HCT116 (cell line): ENCODE data around the gene ADD2. TPM values are rescaled to one million over a fixed set of nuclear protein-coding genes. Genes with fewer than 3 reads are reported as not detected.

Experiments used
- ATAC-seq: fragments of 200-7000 bp; cut with Tn5 transposase; 2 replicates; pipeline ENCODE4 v1.9.1; 2020; ENCODE audit warnings: mild to moderate bottlenecking, moderate library complexity
- BruUV-seq: library from RNA; stranded (reverse); fragments of 400-500 nt; replicated peaks from 2 replicates; lab custom pipeline; 2021; lab: Mats Ljungman, UMichigan
- CTCF ChIA-PET: fragments of 300-600 bp; sonication (Branson Sonifier 250); formaldehyde crosslinking; loops from one replicate; lab custom pipeline; 2021; ENCODE audit warnings: antibody characterized with exemption; lab: Charles Lee
- POLR2A ChIA-PET: fragments of 300-600, 350-600 bp; sonication (Branson Sonifier 250); formaldehyde crosslinking; loops from one replicate; lab custom pipeline; 2021; ENCODE audit warnings: antibody characterized with exemption; lab: Charles Lee
- RAD21 ChIA-PET, 2 experiments: fragments of 300-600 bp; sonication (Branson Sonifier 250); formaldehyde crosslinking; loops; one replicate each; lab custom pipeline; 2023; ENCODE audit warnings: low total read pairs in 2 of 2; ENCODE audit not compliant: uncharacterized antibody in 2 of 2, unreplicated experiment in 2 of 2, low non-redundant PET in 1 of 2; lab: Charles Lee
- DNase-seq: peaks from one replicate; pipeline ENCODE4 v3.0.0-alpha.2; 2010; ENCODE audit warnings: low read depth, low spot score
- H2AFZ ChIP-seq: fragments of 200-600 bp; shearing (Covaris generic), sonication (generic); 2 replicates; pipeline ENCODE4 v1.6.1; 2017; ENCODE audit warnings: low read depth, mixed run types, mixed read lengths, antibody characterized with exemption, low read length; ENCODE audit not compliant: poor library complexity, severe bottlenecking
- H3K27ac ChIP-seq: 2 replicates; pipeline ENCODE4 v1.5.1; 2012; ENCODE audit warnings: low read depth, low read length
- H3K27me3 ChIP-seq: fragments of 200-600 bp; sonication (generic); 2 replicates; pipeline ENCODE4 v1.6.1; 2016; ENCODE audit warnings: mixed run types, low read length, mixed read lengths; ENCODE audit not compliant: insufficient read depth
- H3K36me3 ChIP-seq, 2 experiments: fragments of 200-500 bp in 1 of 2; fragments of 200-600 bp in 1 of 2; sonication (Bioruptor generic) in 1 of 2; sonication (generic) in 1 of 2; 2 replicates each; pipeline versions ENCODE4 v1.5.1 to v1.6.1; 2014 to 2016; ENCODE audit warnings: low read length in 2 of 2, inconsistent platforms in 1 of 2, mixed read lengths in 1 of 2, mixed run types in 1 of 2; ENCODE audit not compliant: insufficient read depth in 2 of 2, control insufficient read depth in 1 of 2
- H3K4me1 ChIP-seq, 2 experiments: fragments of 200-600 bp in 1 of 2; sonication (generic) in 1 of 2; 2 replicates each; pipeline versions ENCODE4 v1.5.1 to v1.6.1; 2012 to 2017; ENCODE audit warnings: low read length in 2 of 2, inconsistent platforms in 1 of 2, mild to moderate bottlenecking in 1 of 2, mixed read lengths in 1 of 2, mixed run types in 1 of 2, moderate library complexity in 1 of 2; ENCODE audit not compliant: insufficient read depth in 2 of 2, control insufficient read depth in 1 of 2
- H3K4me2 ChIP-seq: fragments of 200-600 bp; sonication (generic); 2 replicates; pipeline ENCODE4 v1.6.1; 2017; ENCODE audit warnings: mixed run types, low read length, mixed read lengths
- H3K4me3 ChIP-seq, 2 experiments: fragments of 200-600 bp in 1 of 2; sonication (generic) in 1 of 2; replicated peaks in 1 of 2; 2 replicates each; pipeline ENCODE4 v1.5.1; 2011 to 2016; ENCODE audit warnings: low read length in 2 of 2, control low read depth in 1 of 2, low read depth in 1 of 2, mild to moderate bottlenecking in 1 of 2, mixed read lengths in 1 of 2, mixed run types in 1 of 2
- H3K79me2 ChIP-seq: fragments of 200-600 bp; sonication (generic); 2 replicates; pipeline ENCODE4 v1.6.1; 2017; ENCODE audit warnings: mild to moderate bottlenecking, mixed run types, low read length, moderate library complexity, mixed read lengths; ENCODE audit not compliant: insufficient read depth
- H3K9ac ChIP-seq: fragments of 200-600 bp; sonication (generic); 2 replicates; pipeline ENCODE4 v1.6.1; 2016; ENCODE audit warnings: low read length, mixed read lengths
- H3K9me2 ChIP-seq: fragments of 200-600 bp; sonication (generic), shearing (Covaris generic); 2 replicates; pipeline ENCODE4 v1.6.1; 2017; ENCODE audit warnings: mixed run types, mild to moderate bottlenecking, moderate library complexity; ENCODE audit not compliant: insufficient read depth
- H3K9me3 ChIP-seq, 2 experiments: fragments of 200-500 bp in 1 of 2; fragments of 200-600 bp in 1 of 2; sonication (Bioruptor generic) in 1 of 2; sonication (generic) in 1 of 2; 2 replicates each; pipeline ENCODE4 v1.6.1; 2014 to 2017; ENCODE audit warnings: low read length in 2 of 2, mixed read lengths in 2 of 2, inconsistent platforms in 1 of 2, low read depth in 1 of 2, mild to moderate bottlenecking in 1 of 2, mixed run types in 1 of 2, moderate library complexity in 1 of 2; ENCODE audit not compliant: control insufficient read depth in 1 of 2, insufficient read depth in 1 of 2
- H4K20me1 ChIP-seq: fragments of 200-600 bp; sonication (generic), shearing (Covaris generic); 2 replicates; pipeline ENCODE4 v1.6.1; 2017; ENCODE audit warnings: mixed run types, mild to moderate bottlenecking, moderate library complexity; ENCODE audit not compliant: insufficient read depth
- ATF3 ChIP-seq: IDR thresholded peaks from 2 replicates; pipeline ENCODE4 v1.6.1; 2012
- CBX3 ChIP-seq: IDR thresholded peaks from 2 replicates; pipeline ENCODE4 v1.6.1; 2012; ENCODE audit warnings: low read depth
- ELF1 ChIP-seq: IDR thresholded peaks from 2 replicates; pipeline ENCODE4 v1.6.1; 2012; ENCODE audit warnings: low read depth, borderline replicate concordance
- EZH2 ChIP-seq: fragments of 200-600 bp; sonication (generic); IDR thresholded peaks from 2 replicates; pipeline ENCODE4 v1.6.1; 2017; ENCODE audit warnings: antibody characterized with exemption, mixed run types
- POLR2A ChIP-seq: IDR thresholded peaks from 2 replicates; pipeline ENCODE4 v1.7.0; 2011; ENCODE audit warnings: borderline replicate concordance; ENCODE audit not compliant: insufficient read depth, insufficient read length; ENCODE audit errors: extremely low read depth
- RAD21 ChIP-seq: IDR thresholded peaks from 2 replicates; pipeline ENCODE4 v1.6.1; 2012; ENCODE audit warnings: low read depth, mild to moderate bottlenecking
- SIN3A ChIP-seq: IDR thresholded peaks from 2 replicates; pipeline ENCODE4 v1.6.1; 2012; ENCODE audit warnings: low read depth
- SP1 ChIP-seq: IDR thresholded peaks from 2 replicates; pipeline ENCODE4 v1.6.1; 2012; ENCODE audit warnings: low read depth
- SRF ChIP-seq: IDR thresholded peaks from 2 replicates; pipeline ENCODE4 v1.6.1; 2012; ENCODE audit warnings: low read depth
- TCF7L2 ChIP-seq: IDR thresholded peaks from 2 replicates; pipeline ENCODE4 v1.7.0; 2011; ENCODE audit warnings: borderline replicate concordance, inconsistent platforms; ENCODE audit not compliant: insufficient read depth, insufficient read length; ENCODE audit errors: extremely low read depth
- YY1 ChIP-seq: IDR thresholded peaks from 2 replicates; pipeline ENCODE4 v1.6.1; 2011; ENCODE audit warnings: low read length, low read depth, moderate library complexity, mild to moderate bottlenecking; ENCODE audit not compliant: insufficient replicate concordance; ENCODE audit errors: extremely low read depth
- ZBTB33 ChIP-seq: IDR thresholded peaks from 2 replicates; pipeline ENCODE4 v1.6.1; 2011; ENCODE audit warnings: mild to moderate bottlenecking, low read length, moderate library complexity; ENCODE audit not compliant: insufficient replicate concordance; ENCODE audit errors: extremely low read depth
- ZFX ChIP-seq: fragments of 450-650 bp; IDR thresholded peaks from 2 replicates; pipeline ENCODE4 v1.6.1; 2017
- intact Hi-C: fragments of 100-400 bp; cut with micrococcal nuclease; formaldehyde crosslinking; loops from 2 replicates; pipeline ENCODE4 v1.10.0; 2022
- total RNA-seq: library from RNA; stranded (reverse); gene quantifications from one replicate; pipeline ENCODE4 v1.2.1, GENCODE V29; 2021; ENCODE audit not compliant: unreplicated experiment
- TF ChIP-seq, protein P1 (sequence below), 3 experiments: fragments of 200-600 bp in 1 of 3; sonication (generic) in 1 of 3; IDR thresholded peaks in 2 of 3; conservative IDR thresholded peaks in 1 of 3; 2 replicates each; pipeline ENCODE4 v1.5.1; 2012 to 2017; ENCODE audit warnings: low read depth in 2 of 3, low read length in 2 of 3, antibody characterized with exemption in 1 of 3, borderline replicate concordance in 1 of 3, control low read depth in 1 of 3, mild to moderate bottlenecking in 1 of 3, mixed read lengths in 1 of 3, mixed run types in 1 of 3, moderate library complexity in 1 of 3; ENCODE audit not compliant: insufficient read depth in 1 of 3
- TF ChIP-seq, protein P2 (sequence below): IDR thresholded peaks from 2 replicates; pipeline ENCODE4 v1.6.1; 2012; ENCODE audit warnings: low read depth

Gene ADD2
- total RNA-seq, 1 experiment from 2014 or later = 0.15 TPM

GRCh38 chr2:70745276-70745825, 22.6 kb downstream of the ADD2 start:
- H3K4me2 ChIP-seq = no peak overlapping the region
- no peak overlapping the region for H2AFZ ChIP-seq
- ChIA-PET RAD21 (no interaction called here), POLR2A (interaction anchor here (0.8 kb wide), 1 partner anchor 10 kb away, joined by 4 read pairs; no protein-coding TSS in a partner anchor), CTCF (no interaction called here)
- no peaks in the 10 kb centered on the region for H3K79me2 ChIP-seq
- TF ChIP-seq CBX3 (no peak), RAD21 (no peak), ATF3 (no peak), SIN3A (no peak), ZFX (no peak), SP1 (no peak), YY1 (no peak), POLR2A (no peak), EZH2 (no peak), ELF1 (no peak), ZBTB33 (no peak), SRF (no peak), TCF7L2 (no peak)
- TF ChIP-seq, protein P1, sequence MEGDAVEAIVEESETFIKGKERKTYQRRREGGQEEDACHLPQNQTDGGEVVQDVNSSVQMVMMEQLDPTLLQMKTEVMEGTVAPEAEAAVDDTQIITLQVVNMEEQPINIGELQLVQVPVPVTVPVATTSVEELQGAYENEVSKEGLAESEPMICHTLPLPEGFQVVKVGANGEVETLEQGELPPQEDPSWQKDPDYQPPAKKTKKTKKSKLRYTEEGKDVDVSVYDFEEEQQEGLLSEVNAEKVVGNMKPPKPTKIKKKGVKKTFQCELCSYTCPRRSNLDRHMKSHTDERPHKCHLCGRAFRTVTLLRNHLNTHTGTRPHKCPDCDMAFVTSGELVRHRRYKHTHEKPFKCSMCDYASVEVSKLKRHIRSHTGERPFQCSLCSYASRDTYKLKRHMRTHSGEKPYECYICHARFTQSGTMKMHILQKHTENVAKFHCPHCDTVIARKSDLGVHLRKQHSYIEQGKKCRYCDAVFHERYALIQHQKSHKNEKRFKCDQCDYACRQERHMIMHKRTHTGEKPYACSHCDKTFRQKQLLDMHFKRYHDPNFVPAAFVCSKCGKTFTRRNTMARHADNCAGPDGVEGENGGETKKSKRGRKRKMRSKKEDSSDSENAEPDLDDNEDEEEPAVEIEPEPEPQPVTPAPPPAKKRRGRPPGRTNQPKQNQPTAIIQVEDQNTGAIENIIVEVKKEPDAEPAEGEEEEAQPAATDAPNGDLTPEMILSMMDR (IDR thresholded peaks at IDR 0.05 in 2 of 3, conservative IDR thresholded peaks at IDR 0.05 in 1 of 3; ENCODE audit: borderline replicate concordance in 1 of 3, insufficient read depth in 1 of 3, low read depth in 2 of 3, low read length in 2 of 3) = no peak
- TF ChIP-seq, protein P2, sequence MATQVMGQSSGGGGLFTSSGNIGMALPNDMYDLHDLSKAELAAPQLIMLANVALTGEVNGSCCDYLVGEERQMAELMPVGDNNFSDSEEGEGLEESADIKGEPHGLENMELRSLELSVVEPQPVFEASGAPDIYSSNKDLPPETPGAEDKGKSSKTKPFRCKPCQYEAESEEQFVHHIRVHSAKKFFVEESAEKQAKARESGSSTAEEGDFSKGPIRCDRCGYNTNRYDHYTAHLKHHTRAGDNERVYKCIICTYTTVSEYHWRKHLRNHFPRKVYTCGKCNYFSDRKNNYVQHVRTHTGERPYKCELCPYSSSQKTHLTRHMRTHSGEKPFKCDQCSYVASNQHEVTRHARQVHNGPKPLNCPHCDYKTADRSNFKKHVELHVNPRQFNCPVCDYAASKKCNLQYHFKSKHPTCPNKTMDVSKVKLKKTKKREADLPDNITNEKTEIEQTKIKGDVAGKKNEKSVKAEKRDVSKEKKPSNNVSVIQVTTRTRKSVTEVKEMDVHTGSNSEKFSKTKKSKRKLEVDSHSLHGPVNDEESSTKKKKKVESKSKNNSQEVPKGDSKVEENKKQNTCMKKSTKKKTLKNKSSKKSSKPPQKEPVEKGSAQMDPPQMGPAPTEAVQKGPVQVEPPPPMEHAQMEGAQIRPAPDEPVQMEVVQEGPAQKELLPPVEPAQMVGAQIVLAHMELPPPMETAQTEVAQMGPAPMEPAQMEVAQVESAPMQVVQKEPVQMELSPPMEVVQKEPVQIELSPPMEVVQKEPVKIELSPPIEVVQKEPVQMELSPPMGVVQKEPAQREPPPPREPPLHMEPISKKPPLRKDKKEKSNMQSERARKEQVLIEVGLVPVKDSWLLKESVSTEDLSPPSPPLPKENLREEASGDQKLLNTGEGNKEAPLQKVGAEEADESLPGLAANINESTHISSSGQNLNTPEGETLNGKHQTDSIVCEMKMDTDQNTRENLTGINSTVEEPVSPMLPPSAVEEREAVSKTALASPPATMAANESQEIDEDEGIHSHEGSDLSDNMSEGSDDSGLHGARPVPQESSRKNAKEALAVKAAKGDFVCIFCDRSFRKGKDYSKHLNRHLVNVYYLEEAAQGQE = no peak
- no peaks in the 10 kb centered on the region for H3K9me3 ChIP-seq
- no peaks in the 10 kb centered on the region for H3K9me2 ChIP-seq
- DNase-seq (no peak), ATAC-seq (no peak)
- no peak overlapping the region for H3K27ac ChIP-seq
- H4K20me1 ChIP-seq = no peaks in the 10 kb centered on the region
- intact Hi-C loops = no loop called here
- no peak overlapping the region for H3K9ac ChIP-seq
- no peaks in the 10 kb centered on the region for H3K36me3 ChIP-seq
- H3K4me3 ChIP-seq = no peak overlapping the region
- no TSS peak for BruUV-seq
- no peaks in the 10 kb centered on the region for H3K4me1 ChIP-seq
- H3K27me3 ChIP-seq = no peaks in the 10 kb centered on the region
